GM23338 (cell line): ENCODE data around the gene ENDOV. TPM values are rescaled to one million over a fixed set of nuclear protein-coding genes. Genes with fewer than 3 reads are reported as not detected.

Experiments
- ATAC-seq: fragments of 200-7000 bp; cut with Tn5 transposase; 3 replicates; pipeline ENCODE4 v1.9.1; 2020
- DNase-seq: peaks from one replicate; pipeline ENCODE4 v3.0.0-alpha.2; 2015; ENCODE audit warnings: low spot score
- H2AFZ ChIP-seq: fragments of 200-600 bp; sonication (generic); 2 replicates; pipeline ENCODE4 v1.8.0; 2016; ENCODE audit warnings: antibody characterized with exemption, mild to moderate bottlenecking, moderate library complexity
- H3F3A ChIP-seq: fragments of 200-600 bp; sonication (generic); replicated peaks from 2 replicates; pipeline ENCODE4 v1.8.0; 2017; ENCODE audit warnings: antibody characterized with exemption, mixed run types, low read depth
- H3K27ac ChIP-seq: fragments of 200-600 bp; sonication (generic); 2 replicates; pipeline ENCODE4 v1.6.1; 2016; ENCODE audit warnings: low read depth
- H3K27me3 ChIP-seq: fragments of 200-600 bp; sonication (generic); 2 replicates; pipeline ENCODE4 v1.8.0; 2016; ENCODE audit warnings: mild to moderate bottlenecking, mixed run types, moderate library complexity; ENCODE audit not compliant: insufficient read depth
- H3K36me3 ChIP-seq: fragments of 200-600 bp; sonication (generic); 2 replicates; pipeline ENCODE4 v1.8.0; 2016; ENCODE audit warnings: mild to moderate bottlenecking; ENCODE audit not compliant: insufficient read depth
- H3K4me1 ChIP-seq: fragments of 200-600 bp; sonication (generic); 2 replicates; pipeline ENCODE4 v1.8.0; 2016; ENCODE audit warnings: mild to moderate bottlenecking, moderate library complexity; ENCODE audit not compliant: insufficient read depth
- H3K4me2 ChIP-seq: fragments of 200-600 bp; sonication (generic); 2 replicates; pipeline ENCODE4 v1.7.1; 2017; ENCODE audit warnings: mixed run types
- H3K4me3 ChIP-seq: fragments of 200-600 bp; sonication (generic); 2 replicates; pipeline ENCODE4 v1.6.1; 2016; ENCODE audit warnings: mixed run types
- H3K79me2 ChIP-seq: fragments of 200-600 bp; sonication (generic); replicated peaks from 2 replicates; pipeline ENCODE4 v1.8.0; 2017; ENCODE audit warnings: mild to moderate bottlenecking; ENCODE audit not compliant: insufficient read depth
- H3K9me2 ChIP-seq: fragments of 200-600 bp; sonication (generic); 2 replicates; pipeline ENCODE4 v1.8.0; 2017; ENCODE audit not compliant: insufficient read depth
- H4K20me1 ChIP-seq: fragments of 200-600 bp; sonication (generic); replicated peaks from 2 replicates; pipeline ENCODE4 v1.8.0; 2017; ENCODE audit warnings: mild to moderate bottlenecking; ENCODE audit not compliant: insufficient read depth
- H3K27ac Mint-ChIP-seq: 2 replicates; pipeline ENCODE4 v1.8.0; 2020; ENCODE audit warnings: inconsistent platforms, mild to moderate bottlenecking, moderate library complexity, mixed read lengths
- H3K27me3 Mint-ChIP-seq: 3 replicates; pipeline ENCODE4 v1.8.0; 2022; ENCODE audit warnings: low read depth, mild to moderate bottlenecking, moderate library complexity, mixed read lengths, inconsistent platforms; ENCODE audit not compliant: insufficient read depth, poor library complexity
- H3K36me3 Mint-ChIP-seq: 3 replicates; pipeline ENCODE4 v1.8.0; 2021; ENCODE audit warnings: low read depth, mild to moderate bottlenecking, inconsistent platforms, moderate library complexity, mixed read lengths
- H3K4me1 Mint-ChIP-seq: 3 replicates; pipeline ENCODE4 v1.8.0; 2020; ENCODE audit warnings: mild to moderate bottlenecking, inconsistent platforms, mixed read lengths
- H3K4me3 Mint-ChIP-seq: 3 replicates; pipeline ENCODE4 v1.8.0; 2021; ENCODE audit warnings: moderate library complexity, mild to moderate bottlenecking, inconsistent platforms, mixed read lengths
- H3K9me3 Mint-ChIP-seq: 3 replicates; pipeline ENCODE4 v1.8.0; 2020; ENCODE audit warnings: moderate library complexity, mild to moderate bottlenecking, inconsistent platforms, mixed read lengths
- CTCF ChIP-seq, 2 experiments: fragments of 200-600 bp in 1 of 2; sonication (generic) in 1 of 2; conservative IDR thresholded peaks; 2 replicates each; pipeline versions ENCODE4 v1.5.1 to v1.6.1; 2016 to 2017; ENCODE audit warnings: antibody characterized with exemption in 2 of 2, low read depth in 2 of 2, mild to moderate bottlenecking in 2 of 2, moderate library complexity in 1 of 2
- EZH2 ChIP-seq: fragments of 200-600 bp; sonication (generic); IDR thresholded peaks from one replicate; pipeline ENCODE4 v1.8.0; 2017; ENCODE audit warnings: antibody characterized with exemption, mild to moderate bottlenecking, low read depth; ENCODE audit not compliant: unreplicated experiment
- EZH2phosphoT487 ChIP-seq: fragments of 200-600 bp; sonication (generic); IDR thresholded peaks from one replicate; pipeline ENCODE4 v1.8.1; 2018; ENCODE audit warnings: antibody characterized with exemption; ENCODE audit not compliant: unreplicated experiment
- ZNF114 ChIP-seq: fragments of 250-450 bp; sonication (Bioruptor Pico); IDR thresholded peaks from 2 replicates; pipeline ENCODE4 v1.5.0; 2020; ENCODE audit warnings: mild to moderate bottlenecking, moderate library complexity
- ZNF331 ChIP-seq: fragments of 250-450 bp; sonication (Bioruptor Pico); IDR thresholded peaks from 2 replicates; pipeline ENCODE4 v1.5.0; 2020; ENCODE audit warnings: low read depth, mild to moderate bottlenecking, moderate library complexity
- ZNF462 ChIP-seq: fragments of 250-450 bp; sonication (Bioruptor Pico); IDR thresholded peaks from 2 replicates; pipeline ENCODE4 v1.5.0; 2020; ENCODE audit warnings: mild to moderate bottlenecking, moderate library complexity
- polyA plus RNA-seq: library from polyadenylated mRNA; unstranded; fragments of >200 nt; fragmentation: Nextera tagmentation; extraction: Ambion mirVana; gene quantifications from 2 replicates; pipeline ENCODE4 v1.2.1, GENCODE V29; 2016
- total RNA-seq: library from RNA; depleted of rRNA; stranded (reverse); fragments of >200 nt; shearing (Covaris generic); gene quantifications from 2 replicates; pipeline ENCODE4 v1.2.3, GENCODE V29; 2014

The ENDOV gene
- total and polyA plus RNA-seq, 2 experiments from 2014 or later, result 11.5 to 16.1 TPM

- Histone ChIP-seq H3K4me3 (no peak overlapping the region), H3K27ac (no peak overlapping the region), H3K4me2 (no peak overlapping the region), H4K20me1 (no peaks in the 10 kb centered on the region; the same call in 1 of the 2 replicates), H3F3A (no peaks in the 10 kb centered on the region), H3K79me2 (no peaks in the 10 kb centered on the region), H3K36me3 (no peaks in the 10 kb centered on the region), H3K9me2 (no peaks in the 10 kb centered on the region), H2AFZ (no peak overlapping the region), H3K4me1 (no peaks in the 10 kb centered on the region), H3K27me3 (no peaks in the 10 kb centered on the region)
- Mint-ChIP-seq H3K9me3 (peaks cover 2% of the 10 kb centered on the region; the same call in 1 of the 3 replicates), H3K4me1 (no peaks in the 10 kb centered on the region), H3K27ac (no peak overlapping the region), H3K27me3 (peaks cover 11% of the 10 kb centered on the region), H3K4me3 (no peak overlapping the region), H3K36me3 (no peaks in the 10 kb centered on the region)
- ATAC-seq (no peak), DNase-seq (no peak)
- no peak for TF ChIP-seq CTCF (conservative IDR thresholded peaks at IDR 0.05; ENCODE audit: low read depth in 2 of 2)
- no peak for TF ChIP-seq ZNF114
- TF ChIP-seq ZNF331 (CRISPR knock-in tag), result no peak
- TF ChIP-seq EZH2phosphoT487, result no peak
- TF ChIP-seq EZH2, result no peak
- no peak for TF ChIP-seq ZNF462
Measured at GRCh38 chr17:80433916-80434666, 19.1 kb downstream of the ENDOV start.
